ENCODE results near the gene ADGRG7.

ADGRG7 gene

DNA sequence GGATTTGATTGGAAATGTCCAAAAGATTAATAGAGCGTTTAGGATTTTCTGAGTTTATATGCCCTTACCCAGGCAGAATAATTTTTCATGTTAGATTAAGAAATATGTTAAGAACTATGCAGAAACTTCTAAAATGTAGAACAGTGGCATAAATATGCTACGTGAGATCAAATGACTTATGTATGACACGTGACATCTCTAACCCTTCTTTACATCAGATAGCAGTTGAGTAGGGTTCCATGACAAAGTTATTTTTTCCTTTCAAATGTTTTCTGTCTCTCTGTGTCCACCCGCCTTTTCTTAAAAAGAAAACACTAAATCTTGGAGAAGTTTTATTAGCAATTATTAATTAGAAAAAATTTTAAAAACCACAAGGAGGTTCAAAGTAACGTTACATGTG is 91.3 kb downstream of the ADGRG7 start:
- no peak for DNase-seq (ENCODE audit: low spot score)

DNA sequence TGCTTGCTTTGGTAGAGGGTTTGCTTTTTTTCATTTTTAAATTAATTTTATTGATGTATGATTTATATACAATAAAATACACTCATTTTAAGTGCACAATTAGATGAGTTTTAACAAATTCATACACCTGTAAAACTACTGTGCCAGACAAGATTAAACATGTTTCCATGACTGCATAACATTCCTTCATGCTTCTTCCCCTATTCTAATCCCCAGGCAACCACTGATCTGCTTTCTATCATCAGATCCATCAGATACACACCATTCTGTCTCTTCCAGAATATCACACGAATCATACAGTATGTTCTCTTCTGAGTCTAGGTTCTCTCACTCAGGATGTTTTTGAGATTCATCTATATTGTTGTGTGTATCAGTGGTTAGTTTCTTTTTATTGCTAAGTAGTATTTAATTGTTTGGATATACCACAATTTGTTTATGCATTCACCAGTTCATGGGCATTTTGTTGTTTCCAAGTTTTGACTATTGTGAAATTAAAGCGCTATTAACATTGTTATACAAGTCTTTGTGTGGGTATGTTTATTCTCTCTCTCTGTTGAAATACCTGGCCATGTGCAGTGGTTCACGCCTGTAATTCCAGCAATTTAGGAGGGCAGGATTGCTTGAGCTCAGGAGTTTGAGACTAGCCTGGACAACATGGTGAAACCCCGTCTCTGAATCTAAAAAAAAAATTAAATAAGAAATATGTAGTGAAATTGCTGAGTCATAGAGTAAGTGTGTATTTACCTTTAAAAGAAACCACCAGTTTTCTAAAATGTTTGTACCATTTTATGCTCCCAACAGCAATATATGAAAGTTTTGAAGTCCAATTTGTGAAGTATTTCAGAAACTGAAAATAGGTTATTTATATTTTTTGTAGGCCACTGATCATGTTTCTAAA is 92.9 kb downstream of the ADGRG7 start:
- DNase-seq (ENCODE audit: low spot score): no peak

DNA sequence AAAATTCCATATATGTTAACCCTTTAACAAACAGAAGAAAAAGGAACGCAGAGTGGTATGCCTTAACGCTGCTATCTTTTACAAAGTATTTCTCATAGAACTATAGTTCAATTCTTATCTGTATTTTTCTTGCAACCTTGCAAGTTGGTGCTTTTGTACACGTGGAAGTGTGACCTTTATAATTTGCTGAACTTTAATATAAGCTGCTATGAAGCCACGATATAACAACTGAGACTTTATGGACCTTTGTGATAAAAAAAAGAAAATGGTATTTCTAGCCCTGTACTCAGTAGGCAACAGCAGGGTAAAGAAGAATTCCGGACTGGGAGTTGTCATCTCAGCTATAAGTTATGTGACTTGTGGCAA is 93.6 kb downstream of the ADGRG7 start:
- no peak for DNase-seq (ENCODE audit: low spot score)

- no peak for DNase-seq (ENCODE audit: low spot score)
Observed at GRCh38 chr3:100703865-100704264, 94.5 kb downstream of the ADGRG7 start.

GRCh38 chr3:100706365-100706764 is 97.0 kb downstream of the ADGRG7 start:
- DNase-seq (ENCODE audit: low spot score): no peak

DNA sequence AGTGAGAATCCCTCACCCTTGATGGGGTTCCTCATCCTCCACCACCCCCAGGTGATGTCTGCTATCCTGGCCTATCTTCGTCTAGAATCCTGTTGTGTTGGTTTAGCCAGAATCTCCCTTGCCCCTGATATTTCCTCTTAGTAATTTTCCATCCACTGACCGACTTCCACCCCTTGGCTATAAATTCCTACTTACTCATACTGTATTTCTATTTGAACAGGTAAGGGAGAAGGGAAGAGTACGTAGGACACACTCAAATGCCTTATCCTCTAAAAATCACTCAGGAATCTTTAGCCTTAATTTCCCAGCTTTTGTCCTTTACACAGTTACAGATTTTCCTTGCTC is 99.2 kb downstream of the ADGRG7 start:
- no peak for DNase-seq (ENCODE audit: low spot score)

DNA sequence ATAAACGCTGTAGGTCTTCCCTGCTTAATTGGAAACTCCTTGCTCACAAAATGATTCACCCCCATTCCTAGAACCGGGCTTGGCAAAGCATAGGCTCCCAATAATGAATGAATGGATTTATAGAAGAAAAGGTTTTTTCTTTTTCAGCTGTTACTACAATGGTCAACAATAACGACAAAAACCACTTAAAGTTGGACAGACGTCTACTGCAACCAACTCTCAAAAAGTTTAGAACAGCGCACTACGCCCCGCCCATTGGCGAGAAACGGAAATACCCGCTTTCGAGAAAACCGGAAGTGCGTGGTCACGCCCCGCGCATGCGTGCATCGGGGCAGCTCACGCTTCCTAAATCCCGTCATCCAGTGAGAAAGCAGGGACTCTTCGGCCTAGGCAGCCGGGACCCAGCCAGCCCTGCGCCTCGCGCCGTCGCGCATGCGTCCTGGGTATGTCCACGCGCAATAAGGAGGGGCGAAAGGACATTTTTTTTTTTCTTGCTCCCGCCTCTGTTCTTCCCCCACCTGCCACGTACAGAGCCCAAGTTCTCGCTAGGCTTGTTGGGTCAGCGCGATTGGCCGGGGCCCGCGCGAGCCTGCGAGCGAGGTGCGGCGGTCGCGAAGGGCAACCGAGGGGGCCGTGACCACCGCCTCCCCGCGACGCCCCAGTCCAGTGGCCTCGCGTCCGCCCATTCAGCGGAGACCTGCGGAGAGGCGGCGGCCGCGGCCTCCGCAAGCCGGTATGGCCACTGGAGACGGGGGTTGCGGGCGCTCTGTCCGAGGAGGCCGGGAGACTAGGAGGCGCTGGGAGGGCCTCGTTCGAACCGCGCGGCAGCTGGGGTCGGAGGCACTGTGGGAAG is 99.8 kb downstream of the ADGRG7 start, which contains the start of gene TFG:
TSS of gene TFG (plus strand) at position 506 of the 853 bp plus-strand sequence. CDS start 4,192 bp downstream, outside the sequence.
- peak; percentile 98 for DNase-seq (ENCODE audit: low spot score)

- DNase-seq (ENCODE audit: low spot score): peak; percentile 14
Observed at GRCh38 chr3:100709842-100710260, 100.5 kb downstream of the ADGRG7 start.

DNA sequence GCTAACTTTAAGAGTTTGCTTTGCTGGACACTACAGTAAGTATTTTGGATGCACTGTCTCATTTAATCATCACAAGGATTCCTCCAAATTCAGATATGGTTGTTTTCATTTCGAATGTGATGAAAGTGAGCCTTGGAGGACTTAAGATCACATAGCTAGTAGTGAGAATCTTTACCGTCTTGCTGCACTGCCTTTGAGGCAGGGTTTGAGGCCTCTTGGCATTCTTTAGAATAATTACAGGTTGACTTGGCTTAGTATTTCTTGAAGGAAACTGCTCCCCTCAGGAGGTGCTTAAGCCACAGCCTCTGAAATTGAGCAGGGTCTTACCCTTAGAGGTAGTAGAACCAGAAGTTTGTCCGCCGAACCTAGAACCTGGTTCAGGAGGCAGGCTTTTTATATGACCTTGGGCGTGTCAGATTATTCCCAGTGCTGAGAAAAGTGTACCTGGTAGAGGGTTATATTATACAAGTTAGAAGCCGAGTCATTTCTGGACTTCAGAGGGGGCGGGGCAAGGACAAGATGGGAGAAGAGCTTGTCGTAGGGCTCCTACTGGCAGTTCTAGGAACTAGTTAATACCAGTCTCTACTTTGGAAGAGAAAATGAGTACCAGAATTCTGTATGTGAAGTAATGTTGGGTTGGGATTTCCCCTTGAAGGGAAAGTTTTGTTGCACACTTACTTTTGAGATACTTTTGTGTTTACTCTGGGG is 101.0 kb downstream of the ADGRG7 start:
- DNase-seq (ENCODE audit: low spot score): no peak

DNA sequence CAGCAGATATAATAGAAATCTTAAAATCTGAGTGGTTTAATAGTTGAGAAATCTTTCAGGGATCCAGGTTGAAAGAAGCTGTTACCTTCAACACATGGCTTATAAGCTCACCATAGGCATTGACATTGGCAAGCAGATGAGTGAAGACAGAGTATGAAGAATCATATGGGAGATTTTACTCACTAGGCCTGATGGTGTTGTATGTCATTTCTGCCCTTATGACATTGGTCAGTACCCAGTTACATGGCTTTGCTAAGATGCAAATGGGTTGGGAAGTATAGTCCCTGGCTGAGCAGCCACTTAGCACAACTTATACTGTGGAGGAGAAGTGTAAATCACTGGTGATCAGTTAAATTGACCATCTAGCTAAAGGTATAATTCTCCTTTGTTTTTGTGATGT is 105.8 kb downstream of the ADGRG7 start:
- DNase-seq (ENCODE audit: low spot score): no peak

GRCh38 chr3:100717063-100717462 is 107.7 kb downstream of the ADGRG7 start:
- DNase-seq (ENCODE audit: low spot score): no peak

GRCh38 chr3:100717637-100718487 is 108.5 kb downstream of the ADGRG7 start:
- DNase-seq (ENCODE audit: low spot score): no peak

DNA sequence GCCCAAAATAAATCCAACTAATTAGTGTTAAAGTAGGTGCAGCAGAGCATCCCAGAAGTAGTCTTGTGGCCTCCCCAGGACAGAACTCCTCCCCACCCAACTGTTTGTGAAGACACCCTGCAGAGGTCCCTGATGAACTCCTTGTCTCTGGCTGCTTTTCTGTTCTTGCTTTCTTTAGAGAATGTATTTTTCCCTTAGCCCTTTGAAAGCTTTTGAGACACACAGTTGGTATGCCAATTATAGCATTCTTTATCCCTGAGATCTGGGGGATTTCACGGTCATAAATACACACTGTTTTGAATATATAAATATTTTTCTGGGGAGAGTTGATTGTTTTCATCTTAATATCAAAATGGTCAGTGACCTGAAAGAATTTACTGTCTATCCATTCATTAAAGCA is 109.7 kb downstream of the ADGRG7 start:
- no peak for DNase-seq (ENCODE audit: low spot score)

- DNase-seq (ENCODE audit: low spot score): no peak
Observed at GRCh38 chr3:100720426-100720825, 111.0 kb downstream of the ADGRG7 start.

DNA sequence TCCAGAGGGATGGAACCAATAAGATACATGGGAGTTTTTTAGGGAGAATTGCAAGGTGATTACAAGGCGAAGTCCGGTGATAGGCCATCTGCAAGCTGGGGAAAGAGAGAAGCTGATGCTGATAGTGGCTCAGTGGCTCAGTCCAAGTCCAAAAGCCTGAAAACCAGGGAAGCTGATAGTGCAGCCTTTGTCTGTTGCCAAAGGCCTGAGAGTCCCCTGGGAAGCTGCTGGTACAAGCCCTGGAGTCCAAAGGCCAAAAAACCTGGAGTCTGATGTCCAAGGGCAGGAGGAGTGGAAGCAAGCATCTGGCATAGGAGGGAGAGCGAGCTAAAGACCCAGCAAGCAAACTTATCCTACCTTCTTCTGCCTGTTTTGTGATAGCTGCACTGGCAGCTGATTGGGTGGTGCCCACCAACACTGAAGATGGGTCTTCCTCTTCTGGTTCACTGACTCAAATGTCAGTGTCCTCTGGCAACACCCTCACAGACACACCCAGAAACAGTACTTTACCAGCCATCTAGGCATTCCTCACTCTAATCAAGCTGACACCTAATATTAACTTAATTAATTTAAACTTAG is 116.6 kb downstream of the ADGRG7 start:
- no peak for DNase-seq (ENCODE audit: low spot score)

DNA sequence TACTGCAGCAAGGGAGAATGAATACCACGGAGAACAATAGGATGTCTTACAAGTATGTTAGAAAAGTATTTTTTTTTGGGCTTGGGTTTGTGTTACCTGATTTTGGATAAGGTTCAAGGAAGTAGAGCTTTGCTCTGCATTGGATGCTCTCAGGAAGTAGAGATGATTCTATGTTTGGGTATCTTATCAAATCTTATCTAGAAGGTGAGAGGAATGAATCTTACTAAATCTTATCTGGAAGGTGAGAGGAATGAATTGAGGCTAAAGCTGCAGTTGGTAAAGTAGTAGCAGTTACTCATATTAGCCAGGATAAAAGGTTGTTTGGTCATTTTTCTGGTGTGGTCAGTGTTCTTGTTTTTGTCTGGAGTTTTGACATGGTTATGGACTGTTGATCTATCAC is 117.3 kb downstream of the ADGRG7 start:
- no peak for DNase-seq (ENCODE audit: low spot score)

DNA sequence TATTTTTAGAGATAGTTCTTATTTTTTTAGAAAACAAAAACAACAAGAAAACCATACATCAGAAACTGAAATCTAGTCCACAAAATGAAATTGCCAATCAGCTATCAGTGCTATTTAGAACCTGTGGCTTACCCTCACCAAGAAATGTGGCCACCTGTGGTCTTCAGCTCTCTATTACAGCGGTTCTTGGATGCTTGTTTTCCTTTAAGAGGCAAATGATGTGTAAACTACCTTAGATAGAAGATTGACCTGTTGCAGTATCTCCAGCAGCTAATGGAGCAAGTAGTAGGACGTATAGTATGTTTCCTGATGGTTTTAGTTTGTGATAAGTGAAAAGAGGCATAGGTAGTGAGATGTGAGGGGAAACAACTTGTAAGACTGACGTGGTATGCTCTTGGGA is 121.1 kb downstream of the ADGRG7 start:
- no peak for DNase-seq (ENCODE audit: low spot score)

DNA sequence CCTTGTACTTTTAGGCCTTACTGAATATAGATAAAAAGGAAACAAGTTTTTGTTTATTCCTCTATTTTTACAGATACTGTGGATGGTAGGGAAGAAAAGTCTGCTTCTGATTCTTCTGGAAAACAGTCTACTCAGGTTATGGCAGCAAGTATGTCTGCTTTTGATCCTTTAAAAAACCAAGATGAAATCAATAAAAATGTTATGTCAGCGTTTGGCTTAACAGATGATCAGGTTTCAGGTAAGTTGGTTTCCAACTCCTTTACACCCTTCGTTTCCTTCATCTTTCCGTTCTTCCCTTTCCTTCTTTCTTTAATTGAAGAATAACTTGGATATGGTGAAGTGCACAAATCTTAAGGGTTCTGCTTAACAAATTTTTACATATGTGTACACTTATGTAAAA is 123.0 kb downstream of the ADGRG7 start:
- no peak for DNase-seq (ENCODE audit: low spot score)

GRCh38 chr3:100737334-100737733 is 127.9 kb downstream of the ADGRG7 start:
- DNase-seq (ENCODE audit: low spot score): no peak

GRCh38 chr3:100740207-100740606 is 130.8 kb downstream of the ADGRG7 start:
- DNase-seq (ENCODE audit: low spot score): no peak

DNA sequence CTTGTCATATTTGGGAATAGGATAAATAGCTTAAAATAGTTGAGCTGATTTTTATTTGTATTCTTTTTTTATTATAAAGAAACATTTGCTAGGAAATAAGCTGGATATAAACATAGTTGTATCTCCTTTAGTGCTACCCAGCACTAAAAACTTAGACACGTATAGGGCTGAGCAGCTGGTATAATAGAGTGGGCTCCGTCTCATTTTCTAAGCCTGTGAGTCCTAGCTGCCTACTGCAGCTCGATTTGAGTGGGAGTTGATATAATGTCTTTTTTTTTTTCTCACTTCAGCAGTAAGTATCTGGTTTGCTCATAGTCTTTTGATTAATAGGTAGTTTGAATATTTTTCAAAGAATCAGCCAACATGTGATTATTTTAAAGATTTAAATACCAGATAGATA is 134.1 kb downstream of the ADGRG7 start:
- peak; percentile 49 for DNase-seq (ENCODE audit: low spot score)
